Pancreas (tissue), 10 donors: ENCODE data around the gene CYTL1. TPM values are rescaled to one million over a fixed set of nuclear protein-coding genes. Genes with fewer than 3 reads are reported as not detected.

Experiments used
- ATAC-seq, 4 donors: fragments of 200-7000 bp; cut with Tn5 transposase; one replicate each; pipeline versions ENCODE4 v1.8.0 to v1.9.1; 2020; ENCODE audit warnings: mild to moderate bottlenecking in 4 of 4, moderate library complexity in 4 of 4
- DNase-seq, 6 donors: peaks; one replicate each; pipeline ENCODE4 v3.0.0-alpha.2; 2020
- FAIRE-seq: peaks from 2 replicates; lab custom pipeline; 2012; peaks lifted over from hg19 to GRCh38; lab: Jason Lieb, UNC
- H3K27ac ChIP-seq, 4 donors: fragments of 200-600 bp; sonication (generic); 1 replicate in 3 of 4; 2 replicates in 1 of 4; pipeline versions ENCODE4 v1.5.0 to v1.8.0; 2020
- H3K27me3 ChIP-seq, 4 donors: fragments of 200-600 bp; one replicate each; pipeline ENCODE4 v1.8.0; 2021
- H3K36me3 ChIP-seq, 3 donors: fragments of 200-600 bp; sonication (generic) in 1 of 3; one replicate each; pipeline versions ENCODE4 v1.5.0 to v1.8.0; 2020 to 2021
- H3K4me1 ChIP-seq, 3 donors: fragments of 200-600 bp; one replicate each; pipeline ENCODE4 v1.8.0; 2021
- H3K4me3 ChIP-seq, 4 donors: fragments of 200-600 bp; sonication (generic) in 2 of 4; one replicate each; pipeline versions ENCODE4 v1.5.0 to v1.8.0; 2020 to 2021
- H3K9me3 ChIP-seq, 4 donors: fragments of 200-600 bp; one replicate each; pipeline ENCODE4 v1.8.0; 2021
- WGBS, 2 donors: extraction: QIAGEN DNeasy Blood & Tissue Kit; methylation state at CpG; one replicate each; pipeline ENCODE4 v1.1.7; 2013; 5-methylcytosine and 5-hydroxymethylcytosine counted together
- intact Hi-C, 3 donors: fragments of 100-400 bp; cut with DNase I; formaldehyde crosslinking; loops; one replicate each; pipeline versions ENCODE4 v1.11.1 to v1.14.2; 2022
- polyA plus RNA-seq, 2 donors: library from polyadenylated mRNA; stranded (reverse); fragments of 200-250 nt; gene quantifications; one replicate each; pipeline ENCODE4 v1.2.3, GENCODE V29; 2013
- total RNA-seq, 6 donors: library from RNA; stranded (reverse); fragmentation: NEBNext Ultra II Directional in 4 of 6; extraction: Animal tissue kit (Norgen Biotek cat#: 25700) in 4 of 6; gene quantifications; one replicate each; pipeline versions ENCODE4 v1.2.1 to v1.2.4, GENCODE V29; 2021 to 2023
- TF ChIP-seq, protein P1 (sequence below), 4 donors: fragments of 200-600 bp; sonication (generic) in 3 of 4; IDR thresholded peaks; one replicate each; pipeline versions ENCODE4 v1.5.0 to v1.8.0; 2021; ENCODE audit warnings: antibody characterized with exemption in 4 of 4
- donor health status: healthy with polysubstance abuse.
- donor health status: DM: no; HTN: no; CAD: no; lungs with moderate emphysema.
- donor health status: DM: no; HTN: no; CAD: no.
- donor health status: control.
- donor health status: control.
- donor health status: Bipolar disorder and iron deficiency.
- donor health status: DM: yes; HTN: yes; CAD: no.
- donor health status: DM: no; HTN: no; CAD: no.
- donor health status: DM: no; HTN: no; CAD: no.
- donor health status: DM: yes; HTN: yes; CAD: no.

CYTL1 gene
- total and polyA plus RNA-seq, 8 donors = 0.19 to 0.70 (median 0.29) TPM

GRCh38 chr4:5036239-5036638 is 17.0 kb upstream of the CYTL1 start:
- Histone ChIP-seq H3K4me1 (no peaks in the 10 kb centered on the region), H3K9me3 (no peaks in the 10 kb centered on the region), H3K27ac (no peak overlapping the region), H3K27me3 (no peaks in the 10 kb centered on the region), H3K4me3 (no peak overlapping the region), H3K36me3 (no peaks in the 10 kb centered on the region)
- 31 to 36% methylated on average over 5 of the region's 5 CpGs for WGBS, 2 donors
- no peak for DNase-seq
- no peak for ATAC-seq
- intact Hi-C loops = no loop called here
- TF ChIP-seq, protein P1, sequence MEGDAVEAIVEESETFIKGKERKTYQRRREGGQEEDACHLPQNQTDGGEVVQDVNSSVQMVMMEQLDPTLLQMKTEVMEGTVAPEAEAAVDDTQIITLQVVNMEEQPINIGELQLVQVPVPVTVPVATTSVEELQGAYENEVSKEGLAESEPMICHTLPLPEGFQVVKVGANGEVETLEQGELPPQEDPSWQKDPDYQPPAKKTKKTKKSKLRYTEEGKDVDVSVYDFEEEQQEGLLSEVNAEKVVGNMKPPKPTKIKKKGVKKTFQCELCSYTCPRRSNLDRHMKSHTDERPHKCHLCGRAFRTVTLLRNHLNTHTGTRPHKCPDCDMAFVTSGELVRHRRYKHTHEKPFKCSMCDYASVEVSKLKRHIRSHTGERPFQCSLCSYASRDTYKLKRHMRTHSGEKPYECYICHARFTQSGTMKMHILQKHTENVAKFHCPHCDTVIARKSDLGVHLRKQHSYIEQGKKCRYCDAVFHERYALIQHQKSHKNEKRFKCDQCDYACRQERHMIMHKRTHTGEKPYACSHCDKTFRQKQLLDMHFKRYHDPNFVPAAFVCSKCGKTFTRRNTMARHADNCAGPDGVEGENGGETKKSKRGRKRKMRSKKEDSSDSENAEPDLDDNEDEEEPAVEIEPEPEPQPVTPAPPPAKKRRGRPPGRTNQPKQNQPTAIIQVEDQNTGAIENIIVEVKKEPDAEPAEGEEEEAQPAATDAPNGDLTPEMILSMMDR (IDR thresholded peaks at IDR 0.05) = no peak
- FAIRE-seq = no peak

- no peak for FAIRE-seq
- intact Hi-C loops = no loop called here
- DNase-seq = no peak
- H3K27me3 ChIP-seq = no peaks in the 10 kb centered on the region
- H3K9me3 ChIP-seq = no peaks in the 10 kb centered on the region
- H3K36me3 ChIP-seq = no peaks in the 10 kb centered on the region
- TF ChIP-seq, protein P1 (IDR thresholded peaks at IDR 0.05) = no peak
- WGBS, 2 donors = 43 to 51% methylated on average over 8 of the region's 8 CpGs
- no peaks in the 10 kb centered on the region for H3K4me1 ChIP-seq
- H3K27ac ChIP-seq = no peak overlapping the region
- no peak for ATAC-seq
- no peak overlapping the region for H3K4me3 ChIP-seq
Observed at GRCh38 chr4:5034206-5034605, 14.9 kb upstream of the CYTL1 start.

DNA sequence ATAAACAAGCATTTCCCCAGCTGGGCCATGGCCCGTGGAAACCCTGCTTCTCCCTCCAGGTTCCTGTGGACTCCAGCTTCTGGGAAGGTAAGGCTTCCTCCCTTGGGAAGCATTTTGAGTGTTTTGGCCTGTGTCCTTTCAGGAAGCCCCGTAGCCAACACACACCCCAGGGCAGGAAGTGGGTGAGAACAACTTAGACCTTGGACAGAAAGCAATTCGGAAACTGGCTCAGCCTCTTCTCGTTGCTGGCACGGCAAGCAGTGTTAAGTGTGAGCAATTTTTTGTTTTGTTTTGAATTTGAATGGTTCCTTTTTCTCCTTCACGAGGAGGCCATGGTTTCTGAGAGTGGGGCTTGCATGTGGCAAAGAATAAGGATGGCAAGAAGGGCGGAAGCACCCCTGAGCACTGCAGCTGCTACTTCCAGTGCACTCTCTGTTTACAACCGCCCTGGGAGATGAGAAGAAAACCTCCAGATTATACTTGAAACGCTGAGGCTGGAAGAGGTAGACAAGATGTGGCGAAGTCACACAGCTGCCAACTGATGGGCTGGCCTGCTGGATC is 14.1 kb upstream of the CYTL1 start:
- TF ChIP-seq, protein P1 (IDR thresholded peaks at IDR 0.05) = no peak
- Histone ChIP-seq H3K27ac (no peak overlapping the region), H3K4me3 (no peak overlapping the region), H3K27me3 (no peaks in the 10 kb centered on the region), H3K9me3 (no peaks in the 10 kb centered on the region), H3K36me3 (no peaks in the 10 kb centered on the region), H3K4me1 (no peaks in the 10 kb centered on the region)
- DNase-seq (no peak), FAIRE-seq (no peak), ATAC-seq (peak in 2 of 4 donors; percentile 22 to 27)
- intact Hi-C loops = no loop called here
- WGBS, 2 donors = 61 to 68% methylated on average over 10 of the region's 10 CpGs

DNA sequence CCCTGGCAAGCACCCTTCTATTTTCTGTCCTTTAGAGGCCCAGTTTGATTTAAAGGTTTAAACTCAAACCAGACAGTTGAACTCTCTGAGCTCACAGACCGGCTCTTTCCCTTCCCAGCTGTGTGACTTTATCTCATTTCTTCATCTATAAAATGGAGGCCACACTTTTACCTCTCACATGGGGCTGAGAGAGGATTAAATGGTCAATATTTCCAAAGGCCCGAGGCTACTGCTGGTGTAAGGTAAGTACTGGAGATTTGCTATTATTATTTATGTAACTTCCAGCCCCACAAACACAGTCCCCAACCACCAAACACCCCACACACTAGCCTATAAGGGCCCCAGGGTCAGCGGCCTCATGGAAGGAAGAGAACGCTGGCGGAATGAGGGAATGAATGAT is 13.6 kb upstream of the CYTL1 start:
- 73% methylated on average over 5 of the region's 5 CpGs for WGBS, 2 donors
- Histone ChIP-seq H3K27ac (no peak overlapping the region), H3K36me3 (no peaks in the 10 kb centered on the region), H3K9me3 (no peaks in the 10 kb centered on the region), H3K4me3 (no peak overlapping the region), H3K4me1 (no peaks in the 10 kb centered on the region), H3K27me3 (no peaks in the 10 kb centered on the region)
- DNase-seq = no peak
- no peak for FAIRE-seq
- TF ChIP-seq, protein P1 (IDR thresholded peaks at IDR 0.05) = no peak
- intact Hi-C loops = no loop called here
- ATAC-seq = no peak

DNA sequence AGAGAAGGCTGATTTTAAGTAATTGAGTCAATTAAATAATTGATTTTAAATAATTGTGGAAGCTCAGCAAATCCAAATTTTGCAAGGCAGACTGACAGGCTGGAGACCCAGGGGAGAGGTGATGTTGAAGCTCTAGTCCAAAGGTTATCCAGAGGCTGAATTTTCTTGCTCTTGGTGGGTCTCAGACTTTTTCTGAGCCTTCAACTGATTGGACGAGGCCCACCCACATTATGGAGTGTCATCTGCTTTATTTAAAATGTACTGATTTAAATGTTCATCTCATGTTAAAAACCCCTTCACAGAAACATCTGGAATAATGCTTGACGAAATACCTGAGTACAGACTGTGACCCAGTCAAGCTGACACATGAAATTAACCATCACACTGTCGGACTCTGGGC is 11.7 kb upstream of the CYTL1 start:
- WGBS, 2 donors = 58 to 83% methylated on average over 3 of the region's 3 CpGs
- Histone ChIP-seq H3K4me3 (no peak overlapping the region), H3K4me1 (no peaks in the 10 kb centered on the region), H3K36me3 (no peaks in the 10 kb centered on the region), H3K27me3 (no peaks in the 10 kb centered on the region), H3K9me3 (no peaks in the 10 kb centered on the region), H3K27ac (no peak overlapping the region)
- intact Hi-C loops = no loop called here
- ATAC-seq (no peak), DNase-seq (no peak), FAIRE-seq (no peak)
- TF ChIP-seq, protein P1 (IDR thresholded peaks at IDR 0.05) = no peak
